Measurements from ENCODE around the gene EXOC8. TPM values are rescaled to one million over a fixed set of nuclear protein-coding genes. Genes with fewer than 3 reads are reported as not detected.
A peak's percentile ranks its signal among the peaks of the same experiment; 100 is the strongest.

EXOC8 gene
- total and polyA plus RNA-seq, 3 experiments from 2014 or later: 3.0 to 16.9 (median 16.8) TPM

DNA sequence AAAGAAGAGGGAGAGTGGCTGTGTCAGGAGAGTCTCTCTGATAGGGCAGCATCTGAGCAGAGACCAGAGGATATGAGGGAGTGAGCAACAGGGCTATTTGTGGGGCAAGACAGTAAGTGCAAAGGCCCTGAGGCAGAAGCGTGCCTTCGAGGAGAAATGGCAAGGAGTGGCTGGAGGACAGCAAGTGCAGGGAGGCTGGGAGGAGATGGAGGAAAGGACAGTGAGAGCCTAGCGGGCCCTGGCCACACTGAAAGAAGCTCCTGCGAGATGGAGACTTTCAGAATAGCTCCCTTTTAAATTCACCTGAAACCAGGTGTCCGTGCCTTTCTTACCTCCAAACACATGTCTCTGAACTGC lies 25.2 kb downstream of the EXOC8 start:
- POLR2A ChIA-PET: no interaction called here
- no peak for DNase-seq

GRCh38 chr1:231311720-231312431 lies 25.8 kb downstream of the EXOC8 start:
- peak overlapping the region in 1 of 8 donors; percentile 22 for H3K27ac Mint-ChIP-seq
- no peaks in the 10 kb centered on the region for H3K9me3 ChIP-seq (ENCODE audit: low read length)
- H3K27me3 ChIP-seq (ENCODE audit: insufficient read depth, low read length, poor library complexity, severe bottlenecking): no peaks in the 10 kb centered on the region
- ChIA-PET POLR2A (no interaction called here), CTCF (no interaction called here)
- DNase-seq: no peak
- no peak overlapping the region for H3K4me3 Mint-ChIP-seq
- H3K27me3 Mint-ChIP-seq: peaks cover 0 to 2% of the 10 kb centered on the region in 2 donors
- H3K36me3 ChIP-seq (ENCODE audit: insufficient read depth, low read length): no peaks in the 10 kb centered on the region
- H3K4me3 ChIP-seq (ENCODE audit: low read length): no peak overlapping the region
- no peak overlapping the region for H3K27ac ChIP-seq (ENCODE audit: low read depth, low read length)
- H3K4me1 Mint-ChIP-seq: peaks cover 0 to 3% (median 3%) of the 10 kb centered on the region in 3 donors
- H3K4me1 ChIP-seq (ENCODE audit: insufficient read depth, low read length): no peaks in the 10 kb centered on the region
- H3K9me3 Mint-ChIP-seq: no peaks in the 10 kb centered on the region
- H3K36me3 Mint-ChIP-seq: no peaks in the 10 kb centered on the region

More for the DNA sequence above, 25.2 kb downstream of the EXOC8 start:
- H3K9me3 ChIP-seq (ENCODE audit: low read length): no peaks in the 10 kb centered on the region
- H3K9me3 Mint-ChIP-seq: no peaks in the 10 kb centered on the region
- H3K4me3 Mint-ChIP-seq: no peak overlapping the region
- peaks cover 0 to 2% of the 10 kb centered on the region in 2 donors for H3K27me3 Mint-ChIP-seq
- no peak overlapping the region for H3K27ac Mint-ChIP-seq
- H3K27ac ChIP-seq (ENCODE audit: low read depth, low read length): no peak overlapping the region
- peaks cover 0 to 3% (median 3%) of the 10 kb centered on the region in 3 donors for H3K4me1 Mint-ChIP-seq
- H3K4me3 ChIP-seq (ENCODE audit: low read length): no peak overlapping the region
- no peaks in the 10 kb centered on the region for H3K27me3 ChIP-seq (ENCODE audit: insufficient read depth, low read length, poor library complexity, severe bottlenecking)
- no peaks in the 10 kb centered on the region for H3K4me1 ChIP-seq (ENCODE audit: insufficient read depth, low read length)
- no peaks in the 10 kb centered on the region for H3K36me3 Mint-ChIP-seq
- no peaks in the 10 kb centered on the region for H3K36me3 ChIP-seq (ENCODE audit: insufficient read depth, low read length)
- CTCF ChIA-PET: no interaction called here

DNA sequence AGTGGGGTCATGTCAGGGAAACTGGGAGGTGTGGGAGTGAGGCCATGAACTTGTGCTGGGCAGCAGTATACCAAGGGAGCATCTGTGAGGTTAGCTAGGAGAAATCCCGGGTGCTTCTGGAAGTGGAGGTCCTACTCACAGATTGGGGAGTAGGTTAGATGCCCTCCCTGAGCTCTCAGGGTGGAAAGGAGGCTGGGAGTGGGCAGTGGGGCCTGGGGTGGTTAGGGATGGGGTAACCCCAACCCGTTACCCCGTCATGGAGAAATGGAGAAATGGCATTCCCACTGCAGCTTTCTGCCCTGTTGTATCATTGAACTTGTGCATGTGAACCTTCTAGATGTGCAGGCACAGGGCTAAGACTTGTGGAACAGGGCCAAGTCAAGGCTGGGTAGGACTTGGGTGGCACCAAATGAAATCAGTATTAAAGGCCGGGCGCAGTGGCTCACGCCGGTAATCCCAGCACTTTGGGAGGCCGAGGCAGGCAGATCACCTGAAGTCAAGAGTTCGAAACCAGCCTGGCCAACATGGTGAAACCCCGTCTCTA lies 27.2 kb downstream of the EXOC8 start:
- Mint-ChIP-seq H3K27ac (no peak overlapping the region), H3K27me3 (no peaks in the 10 kb centered on the region), H3K9me3 (no peaks in the 10 kb centered on the region), H3K4me3 (no peak overlapping the region), H3K4me1 (no peaks in the 10 kb centered on the region), H3K36me3 (no peaks in the 10 kb centered on the region)
- Histone ChIP-seq H3K27me3 (ENCODE audit: insufficient read depth, low read length, poor library complexity, severe bottlenecking) (no peaks in the 10 kb centered on the region), H3K9me3 (ENCODE audit: low read length) (no peaks in the 10 kb centered on the region), H3K27ac (ENCODE audit: low read depth, low read length) (no peak overlapping the region), H3K4me1 (ENCODE audit: insufficient read depth, low read length) (no peaks in the 10 kb centered on the region), H3K4me3 (ENCODE audit: low read length) (no peak overlapping the region), H3K36me3 (ENCODE audit: insufficient read depth, low read length) (no peaks in the 10 kb centered on the region)
- POLR2A ChIA-PET: interaction anchor here (0.6 kb wide), 1 partner anchor 276 kb away, joined by 3 read pairs; no protein-coding TSS in a partner anchor
- DNase-seq: no peak
- CTCF ChIA-PET: no interaction called here

DNA sequence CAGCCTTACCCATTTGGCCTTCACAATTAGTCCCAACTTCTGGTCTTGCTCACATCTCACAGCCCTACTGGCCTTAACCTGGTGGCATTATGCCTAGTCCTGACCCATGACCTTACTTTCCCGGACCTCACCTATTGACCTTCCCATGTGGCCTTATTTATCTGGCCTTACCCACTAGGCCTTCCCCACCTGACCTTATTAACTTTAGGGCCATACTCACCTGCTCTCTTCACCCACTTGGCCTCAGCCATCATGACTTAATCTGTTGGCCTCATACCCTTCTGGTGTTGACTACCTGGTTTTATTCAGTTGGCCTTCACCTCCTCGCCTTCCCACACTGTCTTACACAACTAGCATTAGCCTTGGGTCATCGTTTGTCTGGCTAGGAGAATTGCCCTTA lies 35.7 kb downstream of the EXOC8 start:
- Mint-ChIP-seq H3K4me3 (no peak overlapping the region), H3K27ac (no peak overlapping the region), H3K9me3 (no peaks in the 10 kb centered on the region), H3K36me3 (no peaks in the 10 kb centered on the region), H3K27me3 (no peaks in the 10 kb centered on the region), H3K4me1 (no peaks in the 10 kb centered on the region)
- POLR2A ChIA-PET: no interaction called here
- no peak for DNase-seq
- Histone ChIP-seq H3K4me3 (ENCODE audit: low read length) (no peak overlapping the region), H3K27me3 (ENCODE audit: insufficient read depth, low read length, poor library complexity, severe bottlenecking) (no peaks in the 10 kb centered on the region), H3K27ac (ENCODE audit: low read depth, low read length) (no peak overlapping the region), H3K9me3 (ENCODE audit: low read length) (no peaks in the 10 kb centered on the region), H3K4me1 (ENCODE audit: insufficient read depth, low read length) (no peaks in the 10 kb centered on the region), H3K36me3 (ENCODE audit: insufficient read depth, low read length) (no peaks in the 10 kb centered on the region)
- CTCF ChIA-PET: no interaction called here

DNA sequence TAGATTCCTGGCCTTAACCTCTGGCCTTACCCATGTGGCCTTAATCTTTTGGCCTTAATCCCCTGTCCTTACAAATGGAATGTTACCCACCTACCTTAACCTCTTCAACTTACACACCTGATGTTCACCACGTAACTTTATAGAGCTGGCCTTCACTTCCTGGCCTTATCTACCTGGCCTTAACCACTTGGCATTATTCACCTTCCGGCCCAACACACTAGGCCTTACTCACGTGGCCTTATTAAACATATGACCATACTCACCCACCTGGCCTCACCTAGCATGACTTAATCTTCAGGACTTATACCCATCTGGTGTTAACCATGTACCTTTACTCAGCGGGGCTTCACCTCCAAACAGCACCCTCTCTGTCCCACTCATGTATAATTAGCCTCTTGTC lies 41.7 kb downstream of the EXOC8 start:
- H3K4me1 ChIP-seq (ENCODE audit: insufficient read depth, low read length): no peaks in the 10 kb centered on the region
- no peak overlapping the region for H3K4me3 Mint-ChIP-seq
- DNase-seq: no peak
- no peak overlapping the region for H3K4me3 ChIP-seq (ENCODE audit: low read length)
- CTCF ChIA-PET: no interaction called here
- peaks cover 0 to 2% of the 10 kb centered on the region in 2 donors for H3K27me3 Mint-ChIP-seq
- no peaks in the 10 kb centered on the region for H3K9me3 Mint-ChIP-seq
- H3K27me3 ChIP-seq (ENCODE audit: insufficient read depth, low read length, poor library complexity, severe bottlenecking): no peaks in the 10 kb centered on the region
- POLR2A ChIA-PET: no interaction called here
- H3K27ac Mint-ChIP-seq: no peak overlapping the region
- no peaks in the 10 kb centered on the region for H3K9me3 ChIP-seq (ENCODE audit: low read length)
- H3K36me3 ChIP-seq (ENCODE audit: insufficient read depth, low read length): no peaks in the 10 kb centered on the region
- no peaks in the 10 kb centered on the region for H3K4me1 Mint-ChIP-seq
- H3K27ac ChIP-seq (ENCODE audit: low read depth, low read length): no peak overlapping the region
- no peaks in the 10 kb centered on the region for H3K36me3 Mint-ChIP-seq

DNA sequence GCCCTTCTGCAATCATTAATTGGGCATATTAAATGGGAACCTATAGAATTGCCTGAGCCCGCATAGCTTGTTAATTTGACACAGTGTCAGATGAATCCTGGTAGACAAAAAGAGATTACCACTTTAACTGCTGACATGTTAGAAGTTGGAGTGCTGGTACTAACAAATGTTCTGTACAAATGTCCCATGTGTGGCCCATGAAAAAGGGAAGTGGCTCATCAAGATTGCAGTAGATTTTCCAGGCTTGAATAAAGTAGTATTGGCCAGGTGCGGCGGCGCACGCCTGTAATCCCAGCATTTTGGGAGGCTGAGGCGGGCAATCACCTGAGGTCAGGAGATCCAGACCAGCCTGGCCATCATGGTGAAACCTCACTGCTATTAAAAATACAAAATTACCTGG lies 51.0 kb downstream of the EXOC8 start:
- Mint-ChIP-seq H3K27ac (no peak overlapping the region), H3K4me1 (no peaks in the 10 kb centered on the region), H3K36me3 (peaks cover 0 to 2% (median 0%) of the 10 kb centered on the region in 3 donors), H3K4me3 (no peak overlapping the region), H3K27me3 (no peaks in the 10 kb centered on the region), H3K9me3 (no peaks in the 10 kb centered on the region)
- Histone ChIP-seq H3K4me3 (ENCODE audit: low read length) (no peak overlapping the region), H3K9me3 (ENCODE audit: low read length) (no peaks in the 10 kb centered on the region), H3K27me3 (ENCODE audit: insufficient read depth, low read length, poor library complexity, severe bottlenecking) (no peaks in the 10 kb centered on the region), H3K4me1 (ENCODE audit: insufficient read depth, low read length) (no peaks in the 10 kb centered on the region), H3K36me3 (ENCODE audit: insufficient read depth, low read length) (no peaks in the 10 kb centered on the region), H3K27ac (ENCODE audit: low read depth, low read length) (no peak overlapping the region)
- ChIA-PET CTCF (no interaction called here), POLR2A (no interaction called here)
- DNase-seq: no peak

DNA sequence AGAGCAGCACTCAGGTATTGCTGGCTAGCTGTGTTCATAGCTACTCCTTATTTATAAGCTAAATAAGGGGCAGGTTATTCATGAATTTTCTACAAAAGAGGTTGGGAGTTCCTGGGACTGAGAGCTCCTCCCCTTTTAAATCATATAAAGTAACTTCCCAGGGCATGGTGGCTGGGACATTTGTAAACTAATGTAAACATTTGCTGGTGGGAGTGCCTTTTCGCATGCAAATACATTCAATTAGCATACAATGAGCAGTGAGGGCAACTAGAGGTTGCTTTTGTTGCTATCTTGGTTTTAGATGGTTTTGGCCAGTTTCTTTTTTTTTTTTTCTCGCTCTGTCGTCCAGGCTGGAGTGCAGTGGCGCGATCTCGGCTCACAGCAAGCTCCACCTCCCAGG lies 53.2 kb downstream of the EXOC8 start:
- ChIA-PET POLR2A (no interaction called here), CTCF (no interaction called here)
- Mint-ChIP-seq H3K27me3 (no peaks in the 10 kb centered on the region), H3K27ac (no peak overlapping the region), H3K4me1 (no peaks in the 10 kb centered on the region), H3K4me3 (no peak overlapping the region), H3K9me3 (no peaks in the 10 kb centered on the region), H3K36me3 (peaks cover 0 to 2% (median 0%) of the 10 kb centered on the region in 3 donors)
- Histone ChIP-seq H3K9me3 (ENCODE audit: low read length) (no peaks in the 10 kb centered on the region), H3K4me3 (ENCODE audit: low read length) (no peak overlapping the region), H3K27ac (ENCODE audit: low read depth, low read length) (no peak overlapping the region), H3K36me3 (ENCODE audit: insufficient read depth, low read length) (no peaks in the 10 kb centered on the region), H3K27me3 (ENCODE audit: insufficient read depth, low read length, poor library complexity, severe bottlenecking) (no peaks in the 10 kb centered on the region), H3K4me1 (ENCODE audit: insufficient read depth, low read length) (no peaks in the 10 kb centered on the region)
- no peak for DNase-seq

All from CD8-positive, alpha-beta memory T cell (primary cell).